ENCODE data around the gene CRLF2. TPM values are rescaled to one million over a fixed set of nuclear protein-coding genes. Genes with fewer than 3 reads are reported as not detected.

Gene CRLF2
- total and polyA plus RNA-seq, 2 of the 8 experiments (the other 6 are each of a cell fraction or from before 2014, with no cell fraction given) = 0.06 TPM; not detected in 1

DNA sequence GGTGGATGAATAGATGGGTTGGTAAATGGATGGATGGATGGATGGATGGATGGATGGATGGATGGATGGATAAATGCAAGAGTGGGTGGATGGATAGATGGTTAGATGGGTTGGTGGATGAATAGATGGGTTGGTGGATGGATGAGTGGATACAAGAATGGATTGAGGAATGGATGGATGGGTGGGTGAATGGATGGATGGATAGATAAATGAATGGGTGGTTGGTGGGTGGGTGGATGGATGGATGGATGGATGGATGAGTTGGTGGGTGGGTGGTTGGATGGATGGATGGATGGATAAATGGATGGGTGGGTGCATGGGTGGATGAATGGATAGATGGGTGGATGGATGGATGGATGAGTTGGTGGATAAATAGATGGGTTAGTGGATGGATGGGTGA, 13.8 kb upstream of the CRLF2 start:
- Histone ChIP-seq H3K9ac (replicated peaks in 1 of 4; ENCODE audit: extremely low read depth in 1 of 4, low read depth in 3 of 4, low read length in 3 of 4) (no peak overlapping the region), H3K23ac (ENCODE audit: insufficient read length) (no peak overlapping the region), H2AK5ac (ENCODE audit: low read depth, low read length) (no peak overlapping the region), H3K79me2 (ENCODE audit: control insufficient read depth in 1 of 2, insufficient read depth in 2 of 2, low read length in 2 of 2) (no peaks in the 10 kb centered on the region), H3K36me3 (ENCODE audit: control insufficient read depth in 2 of 4, insufficient read depth in 4 of 4, low read length in 3 of 4) (0 out of 8 replicates have a peak, but pooled peaks cover 0 to 5% (median 0%) of the 10 kb centered on the region in 4 experiments), H4K91ac (replicated peaks; ENCODE audit: insufficient read length, low read length) (no peak overlapping the region), H3K4me2 (ENCODE audit: insufficient read depth in 1 of 2, low read depth in 2 of 2, low read length in 2 of 2) (no peak overlapping the region), H3K4ac (replicated peaks; ENCODE audit: insufficient read length, low read depth, low read length) (no peak overlapping the region), H2BK20ac (ENCODE audit: low read length) (no peak overlapping the region), H3K9me3 (ENCODE audit: insufficient read depth in 2 of 2, low read depth in 1 of 2, low read length in 1 of 2) (peaks cover 12 to 13% of the 10 kb centered on the region in 2 experiments; a peak in 3 of 4 replicates), H3K14ac (ENCODE audit: insufficient read length) (no peak overlapping the region), H2BK15ac (ENCODE audit: low read length) (no peak overlapping the region), H3K18ac (ENCODE audit: extremely low read depth, low read length) (no peak overlapping the region), H3K4me1 (replicated peaks in 1 of 4; ENCODE audit: control insufficient read depth in 3 of 4, insufficient read depth in 4 of 4, low read length in 3 of 4) (peaks cover 0 to 2% (median 0%) of the 10 kb centered on the region in 4 experiments; a peak in 1 of 7 replicates), H3K4me3 (ENCODE audit: extremely low read depth in 1 of 4, insufficient read depth in 2 of 4, low read depth in 3 of 4, low read length in 4 of 4) (no peak overlapping the region), H4K8ac (ENCODE audit: extremely low read depth, insufficient read depth, low read length) (no peak overlapping the region), H2BK5ac (ENCODE audit: low read depth, low read length) (no peak overlapping the region), H2BK12ac (ENCODE audit: low read depth, low read length) (no peak overlapping the region), H4K5ac (ENCODE audit: insufficient read length, low read depth, low read length) (no peak overlapping the region), H3K23me2 (ENCODE audit: low read depth, low read length) (peaks cover 18% of the 10 kb centered on the region; the same call in 1 of the 2 replicates), H2BK120ac (replicated peaks; ENCODE audit: low read depth, low read length) (no peak overlapping the region), H4K20me1 (replicated peaks in 1 of 2; ENCODE audit: control insufficient read depth in 1 of 2, insufficient read depth in 2 of 2, low read length in 2 of 2) (peaks cover 0 to 2% of the 10 kb centered on the region in 2 experiments), H3K27ac (ENCODE audit: low read depth, low read length) (no peak overlapping the region), H3K56ac (replicated peaks; ENCODE audit: insufficient read length, low read depth, low read length) (peak overlapping the region; percentile 69), H3K27me3 (replicated peaks in 1 of 4; ENCODE audit: control insufficient read depth in 3 of 4, extremely low read depth in 1 of 4, insufficient read depth in 3 of 4, low read length in 3 of 4) (no peaks in the 10 kb centered on the region; a peak in 2 of 7 replicates), H3K79me1 (ENCODE audit: low read depth, low read length) (no peaks in the 10 kb centered on the region), H2AFZ (ENCODE audit: low read length) (no peak overlapping the region)
- TF ChIP-seq YY1 (IDR thresholded peaks at IDR 0.05; ENCODE audit: low read depth, low read length) = no peak
- TF ChIP-seq SP2 (IDR thresholded peaks at IDR 0.05; ENCODE audit: low read length) = no peak
- no peak for TF ChIP-seq SUZ12 (IDR thresholded peaks at IDR 0.05; ENCODE audit: low read length)
- no peak for TF ChIP-seq CEBPB (IDR thresholded peaks at IDR 0.05; ENCODE audit: low read depth, low read length)
- FAIRE-seq (no peak), DNase-seq (ENCODE audit: low read depth in 1 of 2, low spot score in 2 of 2) (no peak)
- POLR2A ChIA-PET (ENCODE audit: partially characterized antibody) = no interaction called here
- CTCF ChIA-PET (ENCODE audit: partially characterized antibody) = no interaction called here
